DOHH2 (cell line): ENCODE measurements around the gene POU2AF3.

Source experiments
- H3F3A ChIP-seq: fragments of 200-600 bp; sonication (generic), shearing (Covaris generic); 2 replicates; pipeline ENCODE4 v1.6.0; 2016; ENCODE audit warnings: antibody characterized with exemption, mild to moderate bottlenecking; ENCODE audit not compliant: control insufficient read depth, insufficient read depth
- H3K27ac ChIP-seq: fragments of 200-600 bp; sonication (generic); 2 replicates; pipeline ENCODE4 v1.5.1; 2014; ENCODE audit warnings: low read depth, mild to moderate bottlenecking, low read length, moderate library complexity
- H3K27me3 ChIP-seq: fragments of 200-600 bp; sonication (generic); 2 replicates; pipeline ENCODE4 v1.6.1; 2014; ENCODE audit warnings: mild to moderate bottlenecking, low read length, mixed read lengths; ENCODE audit not compliant: control insufficient read depth
- H3K36me3 ChIP-seq: fragments of 200-600 bp; sonication (generic); 2 replicates; pipeline ENCODE4 v1.6.1; 2014; ENCODE audit warnings: mild to moderate bottlenecking, low read length, moderate library complexity, mixed read lengths; ENCODE audit not compliant: control insufficient read depth
- H3K4me1 ChIP-seq: fragments of 200-600 bp; sonication (generic); 2 replicates; pipeline ENCODE4 v1.6.1; 2014; ENCODE audit warnings: mild to moderate bottlenecking, low read length, mixed read lengths; ENCODE audit not compliant: control insufficient read depth
- H3K4me2 ChIP-seq: fragments of 200-600 bp; sonication (generic); 2 replicates; pipeline ENCODE4 v1.6.0; 2014; ENCODE audit warnings: mild to moderate bottlenecking, low read length, moderate library complexity
- H3K4me3 ChIP-seq: fragments of 200-600 bp; sonication (generic); 2 replicates; pipeline ENCODE4 v1.5.1; 2014; ENCODE audit warnings: mild to moderate bottlenecking, low read length, mixed read lengths
- H3K79me2 ChIP-seq: fragments of 200-600 bp; sonication (generic); 2 replicates; pipeline ENCODE4 v1.6.1; 2014; ENCODE audit warnings: mild to moderate bottlenecking, low read length, mixed read lengths; ENCODE audit not compliant: control insufficient read depth
- H3K9me2 ChIP-seq: fragments of 200-600 bp; sonication (generic); replicated peaks from 2 replicates; pipeline ENCODE4 v1.6.1; 2014; ENCODE audit warnings: mild to moderate bottlenecking, low read length, mixed read lengths; ENCODE audit not compliant: control insufficient read depth
- H3K9me3 ChIP-seq: fragments of 200-600 bp; sonication (generic); 2 replicates; pipeline ENCODE4 v1.6.1; 2014; ENCODE audit warnings: antibody characterized with exemption, low read length, mixed read lengths; ENCODE audit not compliant: control insufficient read depth, insufficient read depth
- H4K20me1 ChIP-seq: fragments of 200-600 bp; sonication (generic); 2 replicates; pipeline ENCODE4 v1.6.0; 2014; ENCODE audit warnings: low read depth, mild to moderate bottlenecking, antibody characterized with exemption, low read length, moderate library complexity; ENCODE audit not compliant: control insufficient read depth, insufficient read depth
- EZH2phosphoT487 ChIP-seq: fragments of 200-600 bp; sonication (generic); IDR thresholded peaks from 2 replicates; pipeline ENCODE4 v1.6.1; 2017; ENCODE audit warnings: borderline replicate concordance, mild to moderate bottlenecking, antibody characterized with exemption, low read length, moderate library complexity, mixed read lengths
- TF ChIP-seq, protein P1 (sequence below): fragments of 200-600 bp; sonication (generic); IDR thresholded peaks from one replicate; pipeline ENCODE4 v1.5.1; 2014; ENCODE audit warnings: antibody characterized with exemption, mild to moderate bottlenecking, low read depth, low read length; ENCODE audit not compliant: poor library complexity, severe bottlenecking

The POU2AF3 gene, protein sequence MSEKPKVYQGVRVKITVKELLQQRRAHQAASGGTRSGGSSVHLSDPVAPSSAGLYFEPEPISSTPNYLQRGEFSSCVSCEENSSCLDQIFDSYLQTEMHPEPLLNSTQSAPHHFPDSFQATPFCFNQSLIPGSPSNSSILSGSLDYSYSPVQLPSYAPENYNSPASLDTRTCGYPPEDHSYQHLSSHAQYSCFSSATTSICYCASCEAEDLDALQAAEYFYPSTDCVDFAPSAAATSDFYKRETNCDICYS

DNA sequence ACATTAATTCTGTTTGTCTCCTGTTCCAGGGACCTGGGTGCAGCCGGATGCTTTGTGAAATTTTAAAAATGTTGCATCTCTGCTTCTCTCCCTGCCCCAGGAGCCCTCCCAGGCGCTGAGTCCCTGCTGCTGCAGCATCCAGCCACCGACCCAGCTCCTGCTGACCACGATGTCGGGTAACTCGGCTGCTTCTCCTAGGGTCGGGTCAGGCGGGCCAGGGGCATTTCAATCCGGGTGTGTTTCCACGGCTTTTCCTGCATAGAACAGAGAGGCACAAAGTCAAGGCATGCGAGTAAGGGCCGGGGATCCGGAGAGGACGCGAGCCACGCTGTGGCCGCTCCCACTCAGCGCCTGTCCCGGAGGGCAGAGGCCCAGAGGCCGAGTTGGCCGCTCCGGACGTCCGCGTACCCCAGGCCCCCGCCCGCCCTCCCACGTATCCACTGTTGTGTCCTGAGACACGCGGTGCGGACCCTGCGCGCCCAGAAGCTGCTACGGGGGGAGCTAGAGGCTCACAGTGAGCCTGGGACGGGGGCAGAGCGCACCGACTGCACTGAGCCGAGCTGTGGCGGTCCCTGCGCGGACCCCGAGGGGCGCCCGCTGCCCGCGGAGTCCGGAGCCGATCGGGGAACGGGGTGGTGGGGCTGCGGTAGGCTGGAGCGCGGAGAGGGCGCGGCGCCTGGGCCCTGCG is at the start of gene POU2AF3:
Gene POU2AF3 (plus strand): TSS at position 134 of the 688 bp plus-strand sequence. CDS start 36 bp downstream, at position 170.
- H3K79me2 ChIP-seq, result no peaks in the 10 kb centered on the region
- no peak for TF ChIP-seq EZH2phosphoT487
- TF ChIP-seq, protein P1, sequence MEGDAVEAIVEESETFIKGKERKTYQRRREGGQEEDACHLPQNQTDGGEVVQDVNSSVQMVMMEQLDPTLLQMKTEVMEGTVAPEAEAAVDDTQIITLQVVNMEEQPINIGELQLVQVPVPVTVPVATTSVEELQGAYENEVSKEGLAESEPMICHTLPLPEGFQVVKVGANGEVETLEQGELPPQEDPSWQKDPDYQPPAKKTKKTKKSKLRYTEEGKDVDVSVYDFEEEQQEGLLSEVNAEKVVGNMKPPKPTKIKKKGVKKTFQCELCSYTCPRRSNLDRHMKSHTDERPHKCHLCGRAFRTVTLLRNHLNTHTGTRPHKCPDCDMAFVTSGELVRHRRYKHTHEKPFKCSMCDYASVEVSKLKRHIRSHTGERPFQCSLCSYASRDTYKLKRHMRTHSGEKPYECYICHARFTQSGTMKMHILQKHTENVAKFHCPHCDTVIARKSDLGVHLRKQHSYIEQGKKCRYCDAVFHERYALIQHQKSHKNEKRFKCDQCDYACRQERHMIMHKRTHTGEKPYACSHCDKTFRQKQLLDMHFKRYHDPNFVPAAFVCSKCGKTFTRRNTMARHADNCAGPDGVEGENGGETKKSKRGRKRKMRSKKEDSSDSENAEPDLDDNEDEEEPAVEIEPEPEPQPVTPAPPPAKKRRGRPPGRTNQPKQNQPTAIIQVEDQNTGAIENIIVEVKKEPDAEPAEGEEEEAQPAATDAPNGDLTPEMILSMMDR, result no peak
- peaks cover 29% of the 10 kb centered on the region for H3K27me3 ChIP-seq
- H3K4me2 ChIP-seq, result peak within 1 kb of the TSS; percentile 46
- no peaks in the 10 kb centered on the region for H3K9me2 ChIP-seq
- no peaks in the 10 kb centered on the region for H3K36me3 ChIP-seq
- H3K4me1 ChIP-seq, result peaks cover 17% of the 10 kb centered on the region
- H3K27ac ChIP-seq, result no peak within 1 kb of the TSS
- no peaks in the 10 kb centered on the region for H4K20me1 ChIP-seq
- H3K9me3 ChIP-seq, result no peaks in the 10 kb centered on the region
- H3F3A ChIP-seq, result no peaks in the 10 kb centered on the region
- 0 out of 2 replicates have a peak within 1 kb of the TSS, but pooled peaks have one; percentile 12 for H3K4me3 ChIP-seq

DNA sequence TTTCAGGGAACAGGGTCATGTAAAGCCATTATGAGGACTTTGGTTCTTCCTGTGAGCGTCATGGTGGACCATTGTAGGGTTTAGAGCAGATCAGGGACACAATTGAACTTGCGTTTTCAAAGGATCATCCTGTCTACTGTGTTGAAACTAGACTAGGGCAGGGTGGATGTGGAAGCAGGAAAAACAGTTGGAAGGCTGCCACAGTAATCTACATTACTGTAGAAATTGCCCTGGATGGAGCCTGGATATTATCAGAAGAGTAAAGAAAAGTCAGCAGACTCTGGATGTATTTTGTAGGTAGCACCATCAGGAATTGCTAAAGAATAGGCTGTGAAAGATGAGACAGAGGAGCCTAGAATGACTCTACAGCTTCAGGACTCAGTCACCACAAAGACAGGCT is 47.4 kb upstream of the POU2AF3 start:
- no peak overlapping the region for H3K27ac ChIP-seq
- H3K27me3 ChIP-seq, result no peaks in the 10 kb centered on the region
- H3K79me2 ChIP-seq, result no peaks in the 10 kb centered on the region
- TF ChIP-seq EZH2phosphoT487, result no peak
- TF ChIP-seq, protein P1, result no peak
- no peaks in the 10 kb centered on the region for H3F3A ChIP-seq
- no peaks in the 10 kb centered on the region for H4K20me1 ChIP-seq
- H3K4me3 ChIP-seq, result no peak overlapping the region
- no peaks in the 10 kb centered on the region for H3K36me3 ChIP-seq
- H3K9me2 ChIP-seq, result no peaks in the 10 kb centered on the region
- H3K4me2 ChIP-seq, result no peak overlapping the region
- H3K9me3 ChIP-seq, result no peaks in the 10 kb centered on the region
- H3K4me1 ChIP-seq, result peaks cover 23% of the 10 kb centered on the region

DNA sequence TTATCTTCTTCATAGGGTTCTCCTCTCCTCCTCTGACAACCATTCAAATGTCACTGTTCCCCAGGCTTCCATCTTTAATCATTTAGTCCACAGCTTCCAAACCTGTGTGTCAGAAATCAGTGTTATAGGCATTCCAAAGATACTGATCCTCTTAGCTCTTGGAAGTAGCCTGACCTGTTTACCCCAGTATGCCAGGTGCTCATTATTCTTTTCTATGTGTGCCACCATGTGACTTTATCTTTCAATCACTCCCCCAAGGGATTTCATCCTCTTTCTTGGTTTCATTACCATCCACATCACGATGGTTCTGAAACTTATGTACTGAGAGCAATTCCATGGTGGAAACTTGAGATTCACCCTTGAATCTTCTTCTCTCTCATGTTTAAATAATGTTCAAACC is 45.2 kb upstream of the POU2AF3 start:
- Histone ChIP-seq H3K4me1 (peaks cover 8% of the 10 kb centered on the region; the same call in 1 of the 2 replicates), H3K4me3 (no peak overlapping the region), H3K27me3 (no peaks in the 10 kb centered on the region), H3K9me3 (no peaks in the 10 kb centered on the region), H3K27ac (no peak overlapping the region), H3K4me2 (no peak overlapping the region), H3K79me2 (no peaks in the 10 kb centered on the region), H3F3A (no peaks in the 10 kb centered on the region), H3K9me2 (no peaks in the 10 kb centered on the region), H4K20me1 (no peaks in the 10 kb centered on the region), H3K36me3 (no peaks in the 10 kb centered on the region)
- no peak for TF ChIP-seq EZH2phosphoT487
- TF ChIP-seq, protein P1, result no peak
